ENCODE results near the gene ADAMTSL2.

The ADAMTSL2 gene

DNA sequence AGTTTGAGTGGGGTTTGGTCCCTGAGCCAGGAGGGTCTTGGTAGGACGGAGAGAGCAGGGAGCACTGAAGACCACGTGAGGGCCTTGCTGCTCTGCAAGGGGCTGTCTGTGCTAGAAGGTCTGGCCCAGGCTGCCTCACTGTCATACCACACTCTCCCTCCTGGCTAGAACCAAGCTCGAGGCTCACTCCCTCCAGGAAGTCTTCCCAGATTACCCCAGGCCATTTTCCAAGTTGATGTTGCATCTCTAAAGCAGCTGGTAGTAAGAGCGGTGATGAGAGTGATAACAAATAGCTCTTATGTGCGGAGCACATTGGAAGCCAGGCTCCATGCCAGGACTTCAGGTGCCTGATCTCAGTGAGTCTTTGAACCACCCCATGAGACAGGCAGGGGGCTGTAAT is 16.3 kb upstream of the ADAMTSL2 start:
- no peak for DNase-seq (ENCODE audit: low read depth)

DNA sequence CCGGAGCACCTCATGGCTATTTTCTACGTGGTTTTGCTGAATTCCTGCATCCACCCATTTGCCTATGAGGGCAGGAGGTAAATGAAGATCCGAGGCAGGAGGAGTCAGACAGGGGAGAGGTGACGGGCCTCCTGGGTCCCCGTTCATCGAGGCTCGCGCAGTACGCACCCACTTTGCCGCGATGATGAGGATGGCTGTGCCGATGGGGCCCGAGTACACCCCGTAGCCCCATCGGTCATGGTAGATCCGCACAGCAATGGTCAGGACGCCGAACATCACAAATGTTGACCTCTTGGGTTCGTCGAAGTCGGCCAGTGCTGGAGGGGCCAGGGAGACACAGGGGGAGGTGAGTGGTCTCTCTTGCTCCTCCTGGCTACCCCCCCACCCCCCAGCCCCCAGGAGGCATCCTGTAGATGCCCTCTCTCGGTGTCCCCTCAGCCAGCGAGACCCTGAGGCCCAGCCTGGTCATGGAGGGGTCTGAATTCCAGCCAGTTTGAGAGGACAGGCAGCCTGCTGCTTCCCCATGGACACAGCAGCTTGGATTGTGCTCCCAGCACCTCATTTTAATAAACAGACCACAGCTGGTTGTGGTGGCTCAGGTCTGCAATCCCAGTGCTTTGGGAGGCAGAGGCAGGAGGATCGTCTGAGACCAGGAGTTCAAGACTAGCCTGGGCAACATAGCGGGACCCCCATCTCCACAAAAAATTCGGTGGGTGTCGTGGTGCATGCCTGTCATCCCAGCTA is 15.6 kb upstream of the ADAMTSL2 start:
- DNase-seq (ENCODE audit: low read depth), result no peak

DNA sequence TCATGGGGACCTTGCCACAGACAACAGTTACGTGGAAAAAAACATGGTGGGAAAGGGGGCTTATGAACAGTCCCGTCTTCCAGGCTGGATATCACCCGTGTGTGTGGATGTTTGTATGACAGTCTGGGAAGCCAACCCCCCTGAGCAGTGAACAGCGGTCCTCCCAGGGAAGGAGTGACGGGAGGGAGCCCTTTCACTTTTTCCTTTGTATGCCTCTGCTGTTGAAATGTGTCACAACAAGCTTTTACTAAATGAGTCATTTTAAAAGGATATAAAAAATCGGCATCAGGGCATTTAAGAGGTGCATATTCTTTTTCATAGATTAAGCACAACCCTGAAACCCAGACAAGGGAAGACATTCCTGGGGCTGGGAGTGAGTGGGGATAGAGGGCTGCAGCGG is 14.8 kb upstream of the ADAMTSL2 start:
- no peak for DNase-seq (ENCODE audit: low read depth)

DNA sequence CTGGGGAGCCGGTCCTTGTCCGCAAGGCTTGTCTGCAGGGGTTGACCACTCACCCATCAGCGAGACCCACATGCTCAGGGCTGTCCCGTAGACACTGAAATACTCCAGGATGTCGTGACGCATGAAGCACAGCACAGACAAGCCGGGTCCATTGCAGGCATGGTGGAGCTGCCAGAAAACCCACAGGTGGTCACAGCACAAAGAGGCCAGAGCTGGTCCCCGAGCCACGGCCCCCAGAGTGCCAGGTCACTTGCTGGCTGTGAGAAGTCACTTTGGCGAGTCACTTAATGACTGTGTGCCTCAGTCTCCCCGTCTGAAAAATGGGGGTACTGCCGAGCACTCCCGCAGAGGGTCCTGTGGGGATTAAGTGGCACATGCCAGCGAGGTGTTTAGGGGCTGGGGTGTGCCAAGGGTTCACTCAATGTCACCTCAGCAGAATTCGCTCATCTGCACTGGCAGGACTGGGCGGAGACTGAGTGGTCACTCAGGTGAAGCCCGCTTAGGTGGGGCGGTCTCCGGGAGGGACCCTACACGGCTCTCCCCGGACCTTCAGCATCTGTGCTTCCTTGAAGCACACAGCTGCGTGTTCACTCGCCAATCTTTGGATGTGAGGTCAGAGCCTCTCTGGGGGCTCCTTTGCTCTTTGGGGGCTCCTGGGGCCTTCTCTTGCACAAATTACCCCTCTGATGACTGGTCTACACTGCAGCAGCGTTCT is 14.2 kb upstream of the ADAMTSL2 start:
- no peak for DNase-seq (ENCODE audit: low read depth)

DNA sequence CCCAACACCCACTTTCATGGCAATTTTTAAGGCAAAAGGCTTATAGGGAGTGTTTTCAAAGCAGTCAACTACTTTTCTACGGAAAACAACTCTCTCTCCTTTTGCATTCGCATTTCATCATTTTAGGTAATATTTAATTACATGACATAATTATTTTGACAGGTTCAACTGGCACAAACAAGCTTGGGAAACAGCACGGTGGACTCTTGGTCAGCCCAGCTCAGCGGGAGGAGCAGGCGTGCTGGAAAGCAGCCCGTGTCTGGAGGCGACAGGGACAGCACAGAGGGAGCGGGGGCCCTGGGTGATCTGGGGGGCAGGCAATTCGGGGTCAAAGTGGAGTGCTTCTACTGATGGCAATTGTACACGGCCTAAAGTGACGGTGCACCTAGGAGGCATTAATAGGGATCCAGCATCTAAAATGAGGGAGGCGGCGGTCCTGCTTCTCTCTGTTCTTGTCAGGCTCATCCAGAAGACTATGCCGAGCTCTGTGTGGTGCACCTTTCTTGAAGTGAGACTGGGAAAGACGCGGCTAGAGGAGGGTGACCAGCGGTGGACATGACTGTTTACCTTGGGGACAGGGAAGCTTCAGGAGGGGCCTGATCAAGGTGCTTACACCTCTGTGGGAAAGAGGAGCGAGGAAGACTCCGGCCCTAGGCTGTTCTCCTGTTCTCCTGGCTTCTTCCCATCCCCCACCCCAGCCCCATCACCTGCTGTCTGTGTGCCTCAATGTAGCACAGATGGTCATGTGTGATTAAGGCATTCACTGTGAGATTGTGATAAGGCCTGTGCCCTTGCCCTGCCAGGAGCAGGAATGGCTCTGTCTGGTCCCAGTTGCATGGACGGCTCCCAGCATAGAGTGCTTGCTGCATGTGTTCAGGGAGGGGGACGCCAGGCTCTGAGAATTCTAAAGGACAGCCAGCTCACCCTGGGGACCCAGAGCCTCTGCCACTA is 13.1 kb upstream of the ADAMTSL2 start:
- no peak for DNase-seq (ENCODE audit: low read depth)

DNA sequence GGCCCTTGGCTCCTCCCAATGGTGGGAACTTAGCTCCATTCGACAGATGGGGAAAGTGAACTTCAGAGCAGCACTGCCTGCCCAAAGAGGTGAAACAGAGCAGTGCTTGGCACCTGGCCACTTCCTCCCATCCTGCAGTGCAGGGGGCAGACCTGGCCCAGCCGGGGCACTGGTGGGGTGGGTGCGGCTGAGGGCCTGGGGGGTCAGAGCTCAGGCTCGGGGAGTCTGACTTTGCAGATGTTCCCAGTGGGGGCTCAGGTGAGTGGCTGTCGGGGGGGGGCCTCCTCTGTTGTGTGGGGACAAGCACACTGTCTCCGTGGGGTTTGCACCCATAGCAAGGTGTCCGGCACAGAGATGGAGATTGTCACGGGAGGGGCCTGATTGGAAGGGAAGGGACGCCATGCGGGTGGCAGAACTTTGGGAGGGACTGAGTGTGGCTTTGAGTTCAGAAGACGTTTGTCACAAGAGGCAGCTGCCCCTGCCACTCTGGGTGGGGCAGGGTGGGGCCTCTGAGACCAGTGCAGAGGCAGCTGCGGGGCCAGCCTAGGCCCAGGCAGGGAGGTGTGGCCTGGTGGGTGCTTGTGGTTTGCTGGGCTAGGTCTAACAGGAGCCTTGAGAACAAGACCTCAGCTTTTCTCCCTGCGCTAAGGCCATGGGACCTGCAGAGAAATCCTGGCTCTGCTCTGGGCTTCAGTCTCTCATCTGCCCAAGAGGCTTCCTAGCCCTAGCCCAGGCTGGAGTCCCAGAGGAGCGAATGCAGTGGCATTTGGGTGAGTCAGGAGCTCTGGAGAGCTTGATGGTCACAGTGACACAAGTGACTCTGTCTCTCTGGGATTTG is 12.2 kb upstream of the ADAMTSL2 start:
- no peak for DNase-seq (ENCODE audit: low read depth)

DNA sequence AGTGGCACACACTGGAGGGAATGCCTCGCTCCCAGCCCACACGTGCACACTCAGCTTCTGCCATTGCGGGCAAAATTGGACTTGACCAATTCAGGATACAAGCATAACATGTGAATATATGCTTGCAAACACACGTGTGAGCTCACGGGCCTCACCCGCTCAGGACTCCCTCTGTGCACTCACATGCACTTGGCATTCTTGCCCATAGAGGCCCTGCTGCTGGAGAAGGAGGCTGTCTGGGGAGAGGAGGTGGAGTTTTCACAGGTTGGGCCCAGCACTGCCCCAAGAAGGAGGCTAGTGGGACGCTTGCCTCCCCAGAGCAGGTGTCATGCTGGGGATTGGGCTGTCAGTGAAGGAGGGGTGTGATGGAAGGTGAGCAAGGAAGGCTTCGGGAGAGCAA is 11.4 kb upstream of the ADAMTSL2 start:
- DNase-seq (ENCODE audit: low read depth), result no peak

DNA sequence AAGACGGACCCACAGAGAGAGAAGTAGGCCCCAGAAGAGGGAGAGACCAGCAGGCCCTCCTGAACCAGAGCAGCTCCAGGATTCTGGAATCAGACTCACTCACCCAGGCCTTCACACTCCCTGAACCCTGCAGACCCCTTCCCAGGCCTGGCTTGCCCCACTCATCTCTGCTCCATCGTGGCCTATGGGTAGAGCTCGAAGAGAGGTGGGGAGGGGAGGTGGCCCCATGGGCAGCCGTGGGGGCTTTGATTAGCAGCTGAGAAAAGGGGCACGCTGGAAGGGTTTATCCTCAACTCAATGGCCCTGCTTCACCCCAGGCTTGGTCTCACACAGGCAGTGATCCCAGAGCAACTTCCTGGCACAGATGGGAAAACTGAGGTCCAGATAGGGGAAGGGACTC is 10.4 kb upstream of the ADAMTSL2 start:
- DNase-seq (ENCODE audit: low read depth), result no peak

DNA sequence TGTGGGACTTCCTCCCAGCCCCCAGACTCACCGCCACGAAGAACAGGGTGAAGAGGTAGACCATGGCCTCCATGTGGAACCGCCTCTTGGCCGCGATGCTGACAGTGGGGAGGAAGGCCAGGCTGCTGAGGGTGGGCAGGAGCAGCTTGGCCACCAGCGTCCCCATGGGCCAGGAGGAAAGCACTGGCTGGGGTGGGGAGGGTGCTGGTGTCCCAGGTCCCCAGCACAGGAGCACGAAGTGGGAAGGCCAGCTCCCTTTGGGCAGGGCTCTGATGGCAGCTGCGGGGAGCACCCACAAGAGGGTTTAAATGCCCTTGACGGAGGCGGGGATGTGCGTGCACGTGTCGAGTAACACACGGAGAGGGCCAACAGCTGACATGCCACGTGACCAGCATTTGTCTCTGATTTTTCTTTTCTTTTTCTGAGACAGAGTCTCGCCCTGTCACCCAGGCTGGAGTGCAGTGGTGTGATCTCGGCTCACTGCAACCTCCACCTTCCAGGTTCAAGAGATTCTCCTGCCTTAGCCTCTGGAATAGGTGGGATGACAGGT is 9.8 kb upstream of the ADAMTSL2 start, which contains the start of gene MYMK:
Gene MYMK (minus strand): TSS at position 281 of the 550 bp plus-strand sequence. CDS start 115 bp downstream, at position 166.
- no peak for DNase-seq (ENCODE audit: low read depth)

DNA sequence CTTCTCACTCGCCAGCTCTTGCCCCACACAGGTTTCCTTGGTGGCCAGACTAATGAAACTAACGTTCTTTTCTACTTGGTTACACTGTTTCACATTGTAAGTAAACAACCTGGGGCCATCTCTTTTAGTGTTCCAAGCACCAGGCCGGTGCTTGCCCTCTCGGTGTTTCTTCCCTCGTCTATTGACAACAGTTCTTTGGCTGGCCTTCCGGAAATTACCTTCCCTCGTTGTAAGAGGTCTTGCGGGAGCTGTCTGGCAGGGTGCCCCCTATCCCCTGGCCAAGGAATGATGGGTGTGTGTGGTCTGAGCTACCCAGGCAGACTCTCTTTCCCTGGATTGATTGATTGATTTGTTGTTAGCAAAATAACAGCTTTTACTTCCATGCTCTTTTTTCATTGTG is 8.8 kb upstream of the ADAMTSL2 start:
- no peak for DNase-seq (ENCODE audit: low read depth)

DNA sequence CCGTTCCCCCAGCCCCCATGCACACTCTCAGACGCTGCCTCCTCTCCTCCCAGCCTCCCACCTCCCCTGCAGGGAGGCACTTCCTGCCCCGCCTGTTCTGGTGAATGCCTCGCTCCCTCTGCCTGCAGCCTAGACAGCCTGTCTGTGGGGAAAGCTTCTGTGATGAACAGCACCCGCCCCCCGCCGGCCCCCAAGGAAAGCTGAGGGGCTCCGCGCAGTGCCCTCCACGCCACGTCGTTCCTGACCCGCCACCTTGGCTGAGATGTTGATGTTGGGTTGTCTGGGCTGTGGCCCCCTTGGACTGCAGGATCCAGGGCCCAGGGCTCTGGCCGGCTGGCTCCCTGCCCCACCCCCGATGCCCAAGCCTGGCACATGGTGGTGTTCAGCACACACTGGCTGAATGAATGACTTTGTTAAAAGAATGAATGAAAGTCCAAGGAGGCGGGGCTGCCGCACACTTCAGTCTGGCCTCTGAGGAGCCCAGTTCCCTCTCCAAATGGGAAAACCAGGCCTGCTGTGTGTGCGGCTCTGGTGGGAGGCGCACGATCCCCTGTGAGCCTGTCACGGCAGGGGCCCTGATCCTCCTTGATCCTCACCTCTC is 7.7 kb upstream of the ADAMTSL2 start:
- no peak for DNase-seq (ENCODE audit: low read depth)

DNA sequence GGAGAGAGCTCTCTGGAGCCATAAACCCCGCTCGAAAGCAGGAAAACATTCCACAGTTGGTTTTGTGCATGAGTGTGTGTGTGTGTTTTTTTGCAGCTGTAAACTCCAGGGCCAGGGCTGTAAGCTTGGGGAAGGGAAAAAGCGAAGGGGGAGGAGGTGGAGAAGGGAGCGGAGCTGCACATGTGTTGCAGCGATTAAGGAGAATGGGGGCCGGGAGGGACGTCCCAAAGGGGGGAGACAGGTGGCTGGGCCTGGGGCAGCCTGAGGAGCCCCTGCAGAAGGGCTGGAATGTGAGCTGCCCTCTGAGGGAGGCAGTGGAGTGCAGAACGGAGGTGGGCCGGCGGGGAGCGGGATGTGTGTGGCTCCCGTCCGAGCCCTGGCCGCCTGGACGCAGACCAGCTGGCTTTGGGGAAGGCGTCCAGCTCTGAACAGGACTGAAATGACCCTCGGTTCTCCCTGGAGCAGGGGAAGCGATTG is 7.0 kb upstream of the ADAMTSL2 start:
- DNase-seq (ENCODE audit: low read depth), result no peak

DNA sequence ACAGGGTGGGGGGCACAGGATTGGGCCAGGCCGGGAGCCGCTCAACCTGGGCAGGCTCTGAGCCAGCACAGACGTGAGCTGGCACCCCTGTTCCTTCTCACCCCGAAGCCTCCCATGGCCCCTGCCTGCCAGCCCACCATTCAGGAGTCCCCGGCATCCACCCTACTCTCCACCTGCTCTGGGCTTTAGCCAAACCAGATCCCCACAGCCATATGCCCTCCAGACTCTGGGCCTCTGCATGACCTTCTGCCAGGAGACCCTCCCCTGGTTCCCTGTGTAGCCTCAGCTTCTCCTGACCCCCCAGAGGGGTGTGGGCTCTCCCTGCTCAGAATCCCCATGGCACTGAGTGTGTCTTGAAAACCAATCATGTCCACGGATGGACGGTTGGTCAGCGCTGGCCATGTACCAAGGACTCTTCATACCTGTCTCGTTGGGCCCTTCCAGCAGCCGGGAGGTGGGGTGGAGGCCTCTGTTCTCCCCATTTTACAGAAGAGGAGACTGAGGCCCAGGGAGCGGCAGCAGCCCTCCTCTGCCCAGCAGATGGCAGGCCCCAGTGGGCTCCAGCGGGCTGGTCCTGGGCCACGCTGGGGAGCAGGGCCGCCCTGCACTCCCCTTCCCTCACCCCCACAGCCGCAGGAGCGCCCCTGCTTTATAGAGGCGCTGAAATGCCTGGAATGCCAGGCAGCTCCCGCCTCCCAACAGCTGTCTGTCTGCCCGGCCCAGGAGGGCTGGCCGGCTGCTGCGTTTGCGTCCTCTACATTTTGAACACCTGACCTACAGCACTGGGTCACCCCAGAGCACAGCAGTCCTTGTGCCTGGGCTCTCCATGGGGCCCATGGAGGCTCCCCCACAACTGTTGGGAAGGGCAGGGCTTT is 6.3 kb upstream of the ADAMTSL2 start:
- DNase-seq (ENCODE audit: low read depth), result no peak

DNA sequence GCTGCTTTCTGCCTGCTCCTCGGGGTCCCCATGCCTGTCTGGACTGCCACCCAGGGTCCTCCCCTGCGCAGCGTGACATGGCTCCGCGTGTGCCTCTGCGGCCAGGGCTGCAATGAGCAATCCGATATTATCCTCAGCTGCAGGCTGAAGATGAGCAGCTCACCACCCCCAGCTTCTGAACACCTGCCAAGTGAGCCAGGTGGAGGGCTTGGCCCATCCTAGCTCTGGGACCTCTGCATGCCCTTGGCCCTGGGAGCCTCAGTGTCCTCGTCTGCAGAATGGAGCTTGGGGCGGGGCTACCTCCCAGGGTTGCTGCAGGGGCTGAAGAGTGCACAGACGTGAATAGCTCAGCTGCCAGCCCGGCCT is 5.6 kb upstream of the ADAMTSL2 start:
- no peak for DNase-seq (ENCODE audit: low read depth)

DNA sequence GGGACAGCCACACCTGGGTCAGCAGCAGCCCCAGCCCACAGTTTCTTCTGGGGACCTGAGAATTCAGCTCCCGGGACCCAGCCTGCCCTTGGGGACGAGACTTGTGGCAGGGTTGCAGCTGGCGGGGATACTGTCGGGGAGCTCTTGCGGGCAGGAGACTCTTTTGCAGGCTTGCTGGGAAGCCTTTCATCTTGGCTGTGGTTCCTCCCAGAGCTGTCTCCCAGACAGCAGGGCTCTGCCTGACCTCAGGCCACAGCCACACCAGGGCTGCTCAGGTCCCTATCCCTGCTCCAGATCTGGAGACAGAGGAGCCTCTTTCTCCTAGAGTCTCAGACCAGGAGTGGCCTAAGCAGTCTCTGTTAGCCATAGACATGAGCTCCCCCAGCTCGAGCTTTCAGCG is 5.0 kb upstream of the ADAMTSL2 start:
- no peak for DNase-seq (ENCODE audit: low read depth)

DNA sequence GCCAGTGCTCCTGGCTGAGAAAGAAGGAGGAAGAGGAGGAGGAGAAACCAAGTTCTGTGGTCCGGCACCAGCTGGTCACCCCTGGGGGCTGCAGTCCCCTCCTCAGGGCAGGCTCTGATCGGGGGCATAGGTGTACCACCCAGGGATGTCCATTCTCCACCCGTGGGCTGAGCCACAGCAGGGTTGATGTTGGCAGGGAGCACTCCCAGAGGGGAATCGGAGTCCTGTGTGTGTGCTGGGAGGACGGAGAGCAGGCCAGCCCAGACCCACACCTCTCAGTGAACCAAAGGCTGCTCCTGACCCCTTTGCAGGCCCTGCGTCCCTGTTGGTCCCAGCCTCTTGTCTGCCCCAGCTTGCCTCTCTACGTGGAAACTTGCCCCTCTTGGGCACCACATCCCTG is 4.6 kb upstream of the ADAMTSL2 start:
- no peak for DNase-seq (ENCODE audit: low read depth)

DNA sequence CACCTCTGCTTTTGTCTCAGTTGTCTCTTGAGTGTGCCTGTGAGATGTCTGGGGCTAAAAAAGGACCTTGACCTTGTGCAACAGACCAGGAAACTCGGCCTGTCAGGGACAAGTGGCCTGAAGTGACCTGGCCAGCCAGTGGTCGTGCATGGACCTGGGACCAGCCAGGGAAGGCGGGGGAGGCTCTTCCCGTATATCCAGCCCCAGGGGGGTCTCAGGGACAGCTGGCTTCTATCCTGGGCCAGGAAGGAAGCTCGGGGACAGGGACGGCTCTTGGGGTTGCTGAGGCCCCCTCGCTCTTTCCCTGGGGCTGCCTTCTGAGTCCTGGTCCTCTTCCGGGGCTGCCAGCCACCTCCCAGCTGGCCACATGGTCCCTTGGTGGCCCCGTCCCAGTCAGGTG is 3.2 kb upstream of the ADAMTSL2 start:
- no peak for DNase-seq (ENCODE audit: low read depth)

DNA sequence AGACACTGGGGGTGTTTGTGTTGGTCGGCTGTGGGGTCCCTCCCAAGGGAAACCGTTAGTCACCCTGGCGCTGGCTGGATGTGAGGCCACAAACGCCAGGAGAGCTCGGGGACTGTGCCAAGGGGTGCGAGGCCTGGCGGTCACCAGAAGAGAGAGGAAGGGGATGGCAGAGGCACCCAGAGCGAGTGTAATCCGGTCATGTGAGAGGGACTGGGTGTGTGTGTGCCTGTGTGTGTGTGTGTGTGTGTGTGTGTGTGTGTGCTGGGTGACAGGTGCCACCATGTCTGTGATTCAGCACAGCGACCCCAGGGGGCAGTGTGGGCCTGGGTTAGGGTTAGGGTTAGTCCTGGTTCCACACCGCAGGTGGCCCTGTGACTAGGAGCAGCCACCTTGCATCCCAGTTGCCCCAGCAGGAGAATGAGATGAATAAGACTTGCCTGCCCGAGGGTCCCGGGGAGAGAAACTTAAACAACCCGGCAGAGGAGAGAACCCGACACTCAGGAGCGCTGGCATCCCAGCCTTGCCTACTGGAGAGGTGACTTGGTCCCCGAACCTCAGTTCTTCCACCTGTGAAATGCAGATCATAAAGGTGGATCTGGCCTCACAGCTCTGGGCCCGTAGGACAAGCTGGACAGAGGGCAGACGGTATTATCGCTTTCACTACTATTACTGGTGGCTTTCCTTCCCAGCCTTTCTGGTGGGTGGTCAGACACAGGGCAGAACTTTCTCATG is 1.4 kb upstream of the ADAMTSL2 start:
- peak; percentile 68 for DNase-seq (ENCODE audit: low read depth)

DNA sequence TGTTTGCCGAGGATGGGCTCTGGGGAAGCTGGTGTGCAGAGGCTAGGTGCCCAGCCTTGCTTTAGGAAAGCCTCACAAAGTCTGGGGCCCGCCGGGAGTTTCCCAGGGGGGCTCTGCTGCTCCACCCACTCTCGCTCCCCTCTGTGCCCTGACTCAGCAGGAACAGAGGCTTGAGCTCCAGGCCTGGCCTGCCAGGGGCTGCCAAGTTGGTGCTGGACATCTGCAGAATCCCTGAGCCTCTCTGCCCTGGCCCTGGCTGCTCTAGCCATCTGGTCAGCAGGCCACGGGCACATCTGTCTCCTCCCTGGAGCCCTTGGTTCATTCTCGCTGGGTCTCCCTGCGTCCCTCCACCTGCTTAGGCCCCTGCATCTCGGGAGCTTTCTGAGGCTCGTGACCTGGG is 647 bp upstream of the ADAMTSL2 start:
- DNase-seq (ENCODE audit: low read depth), result no peak

Measured in activated T-cell treated with anti-CD3 and anti-CD28 coated beads for 1 hour (primary cell).